Measurements from ENCODE around the gene NET1.
"Not testable (repeated sequence)": the region's sequence is repeated elsewhere in the genome, so short reads cannot be mapped to it uniquely, and the experiment has no call there.

The NET1 gene

DNA sequence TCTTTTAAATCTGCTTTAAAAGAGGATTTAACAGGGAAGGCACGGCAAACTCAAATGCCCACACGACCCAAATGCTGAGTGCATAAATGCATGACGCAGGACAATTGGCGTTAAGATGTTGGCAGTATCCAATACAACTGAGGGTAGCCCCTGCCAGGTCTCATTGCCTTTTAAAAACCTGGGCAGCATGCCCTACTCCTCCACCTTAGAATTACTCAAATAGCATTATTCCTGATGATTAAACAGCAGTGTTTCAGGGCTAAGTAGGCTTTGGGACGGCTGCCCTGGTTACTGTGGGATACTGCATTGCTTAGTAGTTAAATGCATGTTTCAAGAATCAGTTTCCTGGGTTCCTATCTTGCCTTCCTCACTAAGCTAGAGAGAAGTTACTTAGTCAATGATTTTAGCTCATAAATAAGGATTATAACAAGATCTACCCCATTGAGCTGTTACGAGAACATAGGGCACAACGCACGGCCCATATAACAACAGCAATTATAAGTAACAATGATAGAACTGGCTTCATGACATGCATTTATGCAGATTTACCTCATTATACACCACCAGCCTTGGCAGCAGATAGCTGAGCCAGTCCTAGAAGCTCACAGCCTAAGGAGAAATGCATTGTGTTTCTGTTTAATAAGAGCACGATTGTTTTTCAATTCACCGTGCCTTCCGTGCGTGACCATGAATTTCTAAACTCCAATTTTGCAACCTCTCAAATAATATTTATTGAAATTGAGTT, 15.6 kb upstream of the NET1 start:
- no peak for DNase-seq (ENCODE audit: low read depth)
- H3K4me3 ChIP-seq (ENCODE audit: control insufficient read depth, low read depth, low read length), result no peak overlapping the region

DNA sequence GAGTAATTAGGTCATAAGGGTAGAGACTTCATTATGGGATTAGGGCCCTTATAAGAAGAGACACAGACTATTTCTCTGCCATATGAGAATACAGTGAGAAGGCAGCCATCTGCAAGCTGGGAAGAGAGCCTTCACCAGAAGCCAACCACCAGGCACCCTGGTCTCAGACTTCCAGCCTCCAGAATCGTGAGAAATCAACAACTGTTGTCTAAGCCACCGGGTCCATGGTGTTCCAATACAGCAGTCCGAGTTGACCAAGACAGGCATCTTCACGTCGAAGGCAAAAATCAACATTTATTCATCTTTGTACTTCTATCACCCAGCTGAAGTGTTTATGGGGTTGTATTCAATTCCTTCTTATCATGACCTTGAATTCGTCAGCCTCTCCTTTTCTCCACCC, 13.0 kb upstream of the NET1 start:
- TF ChIP-seq, protein P1, sequence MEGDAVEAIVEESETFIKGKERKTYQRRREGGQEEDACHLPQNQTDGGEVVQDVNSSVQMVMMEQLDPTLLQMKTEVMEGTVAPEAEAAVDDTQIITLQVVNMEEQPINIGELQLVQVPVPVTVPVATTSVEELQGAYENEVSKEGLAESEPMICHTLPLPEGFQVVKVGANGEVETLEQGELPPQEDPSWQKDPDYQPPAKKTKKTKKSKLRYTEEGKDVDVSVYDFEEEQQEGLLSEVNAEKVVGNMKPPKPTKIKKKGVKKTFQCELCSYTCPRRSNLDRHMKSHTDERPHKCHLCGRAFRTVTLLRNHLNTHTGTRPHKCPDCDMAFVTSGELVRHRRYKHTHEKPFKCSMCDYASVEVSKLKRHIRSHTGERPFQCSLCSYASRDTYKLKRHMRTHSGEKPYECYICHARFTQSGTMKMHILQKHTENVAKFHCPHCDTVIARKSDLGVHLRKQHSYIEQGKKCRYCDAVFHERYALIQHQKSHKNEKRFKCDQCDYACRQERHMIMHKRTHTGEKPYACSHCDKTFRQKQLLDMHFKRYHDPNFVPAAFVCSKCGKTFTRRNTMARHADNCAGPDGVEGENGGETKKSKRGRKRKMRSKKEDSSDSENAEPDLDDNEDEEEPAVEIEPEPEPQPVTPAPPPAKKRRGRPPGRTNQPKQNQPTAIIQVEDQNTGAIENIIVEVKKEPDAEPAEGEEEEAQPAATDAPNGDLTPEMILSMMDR (IDR thresholded peaks at IDR 0.05; ENCODE audit: control insufficient read depth, insufficient read depth, low read depth, low read length, missing control alignments), result no peak
- DNase-seq (ENCODE audit: low read depth), result no peak
- no peak overlapping the region for H3K4me3 ChIP-seq (ENCODE audit: control insufficient read depth, low read depth, low read length)

More for the DNA sequence above, 15.6 kb upstream of the NET1 start:
- TF ChIP-seq, protein P1 (IDR thresholded peaks at IDR 0.05; ENCODE audit: control insufficient read depth, insufficient read depth, low read depth, low read length, missing control alignments), result no peak

DNA sequence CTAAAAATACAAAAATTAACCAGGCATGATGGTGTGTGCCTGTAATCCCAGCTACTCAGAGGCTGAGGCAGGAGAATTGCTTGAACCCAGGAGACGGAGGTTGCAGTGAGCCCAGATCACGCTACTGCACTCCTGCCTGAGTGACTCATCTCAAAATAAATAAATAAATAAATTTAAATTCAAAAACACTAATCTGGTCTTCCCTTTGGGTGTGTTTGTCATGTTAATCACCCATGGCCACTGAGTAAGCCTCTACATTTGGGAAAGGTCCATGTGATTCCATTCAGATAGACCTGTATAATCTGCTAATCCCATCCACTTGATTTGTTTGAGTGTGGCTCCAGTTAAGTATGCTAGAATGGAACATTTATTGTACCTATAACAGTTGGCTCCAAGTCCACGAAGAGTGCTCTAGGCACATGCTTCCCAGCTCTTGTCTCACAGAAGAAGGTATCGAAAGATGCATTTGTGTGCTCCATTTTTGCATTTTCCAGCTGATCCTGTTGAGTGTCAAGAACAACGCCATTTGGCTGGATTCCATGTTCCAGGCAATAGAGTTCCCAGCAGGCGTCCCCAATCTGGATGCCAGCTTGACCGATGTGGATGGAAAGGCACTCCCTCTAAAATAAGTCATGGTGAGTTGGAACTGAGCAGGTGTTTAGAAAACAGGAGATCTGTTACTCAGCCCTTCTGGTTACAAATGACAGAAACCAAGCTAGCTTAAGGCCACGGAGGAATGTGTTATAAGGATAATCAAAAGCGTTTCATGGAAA, 11.7 kb upstream of the NET1 start:
- DNase-seq (ENCODE audit: low read depth), result no peak
- TF ChIP-seq, protein P1 (IDR thresholded peaks at IDR 0.05; ENCODE audit: control insufficient read depth, insufficient read depth, low read depth, low read length, missing control alignments), result no peak
- no peak overlapping the region for H3K4me3 ChIP-seq (ENCODE audit: control insufficient read depth, low read depth, low read length)

DNA sequence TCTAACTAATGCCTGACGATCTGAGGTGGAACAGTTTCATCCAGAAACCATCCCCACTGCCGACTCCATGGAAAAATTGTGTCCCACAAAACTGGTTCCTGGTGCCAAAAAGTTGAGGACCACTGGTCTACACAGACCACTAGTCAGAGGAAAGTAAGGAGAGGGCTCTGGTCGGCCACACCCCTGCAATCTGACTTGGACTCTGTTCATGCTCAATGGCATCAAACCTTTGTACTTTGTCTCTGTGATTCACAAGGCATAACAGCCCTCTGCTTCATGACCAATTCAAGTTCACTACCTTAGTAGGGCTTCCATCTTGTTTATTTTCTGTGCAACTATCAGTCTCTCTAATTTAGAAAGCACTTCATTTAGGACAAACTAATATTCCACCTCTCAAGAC, 9.6 kb upstream of the NET1 start:
- TF ChIP-seq, protein P1 (IDR thresholded peaks at IDR 0.05; ENCODE audit: control insufficient read depth, insufficient read depth, low read depth, low read length, missing control alignments), result no peak
- DNase-seq (ENCODE audit: low read depth), result no peak

DNA sequence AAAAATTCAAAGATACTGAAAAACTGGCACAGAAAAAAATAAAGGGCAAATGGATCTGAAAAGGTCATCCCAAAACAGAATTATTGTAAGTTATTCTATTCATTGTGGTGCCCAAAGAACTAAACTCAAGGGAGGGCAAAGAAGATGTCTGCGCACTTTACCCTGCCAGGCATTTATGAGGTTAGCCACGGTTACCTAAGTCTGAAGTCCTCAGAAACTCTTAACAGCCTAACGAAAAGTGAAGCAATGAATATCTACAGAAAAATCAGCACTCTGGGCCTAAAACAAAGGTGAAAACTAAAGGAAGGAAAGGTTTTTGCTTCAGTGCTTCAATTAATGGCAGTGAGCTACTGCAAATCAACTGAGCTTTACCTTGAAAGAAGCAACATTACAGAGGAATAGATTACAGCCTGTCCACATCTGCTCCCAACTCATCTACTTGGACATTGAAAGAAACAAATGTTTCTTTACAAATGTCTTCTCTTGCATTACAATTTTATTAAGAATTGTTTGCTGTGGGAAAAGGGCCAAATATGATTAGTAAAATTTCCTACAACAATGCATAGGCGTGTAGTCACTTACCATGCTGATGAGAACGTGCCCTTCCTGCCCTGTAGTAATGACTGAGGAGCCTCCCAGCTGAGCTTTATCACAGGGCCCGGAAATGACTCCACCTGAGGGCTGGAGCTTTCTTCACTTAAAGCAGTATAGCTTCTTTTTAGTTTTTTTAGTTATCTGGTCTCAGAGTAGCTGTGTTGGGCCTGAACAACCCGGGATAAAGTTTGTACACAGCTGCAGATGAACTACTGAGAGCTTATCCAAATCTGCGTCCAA, 7.9 kb upstream of the NET1 start, which contains the start of gene TUBAL3:
TUBAL3 (minus strand) TSS at position 621 of the 834 bp plus-strand sequence; CDS start at position 585, 36 bp downstream.
- no peak within 1 kb of the TSS for H3K4me3 ChIP-seq (ENCODE audit: control insufficient read depth, low read depth, low read length)
- DNase-seq (ENCODE audit: low read depth), result no peak
- TF ChIP-seq, protein P1 (IDR thresholded peaks at IDR 0.05; ENCODE audit: control insufficient read depth, insufficient read depth, low read depth, low read length, missing control alignments), result no peak

More for the DNA sequence above, 9.6 kb upstream of the NET1 start:
- no peak overlapping the region for H3K4me3 ChIP-seq (ENCODE audit: control insufficient read depth, low read depth, low read length)

DNA sequence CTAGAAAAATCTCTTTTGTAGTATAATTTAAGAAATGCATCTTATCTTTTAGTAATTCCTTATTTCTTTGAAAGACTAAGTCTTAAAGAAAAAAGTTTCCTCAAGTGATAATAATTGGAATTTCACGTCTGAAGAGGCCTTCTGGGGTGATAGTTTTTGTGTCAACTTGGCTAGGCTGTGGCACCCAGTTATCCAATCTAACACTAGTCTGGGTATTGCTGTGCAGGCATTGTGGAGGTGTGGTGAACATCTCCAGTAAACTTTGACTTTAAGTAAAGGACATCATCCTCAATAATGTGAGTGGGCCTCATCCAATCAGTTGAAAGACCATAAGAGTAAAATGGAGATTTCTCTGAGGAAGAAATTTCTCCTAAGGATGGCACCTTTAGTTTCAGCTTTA, 5.4 kb upstream of the NET1 start:
- H3K4me3 ChIP-seq (ENCODE audit: control insufficient read depth, low read depth, low read length), result no peak overlapping the region
- DNase-seq (ENCODE audit: low read depth), result no peak
- TF ChIP-seq, protein P1 (IDR thresholded peaks at IDR 0.05; ENCODE audit: control insufficient read depth, insufficient read depth, low read depth, low read length, missing control alignments), result no peak

DNA sequence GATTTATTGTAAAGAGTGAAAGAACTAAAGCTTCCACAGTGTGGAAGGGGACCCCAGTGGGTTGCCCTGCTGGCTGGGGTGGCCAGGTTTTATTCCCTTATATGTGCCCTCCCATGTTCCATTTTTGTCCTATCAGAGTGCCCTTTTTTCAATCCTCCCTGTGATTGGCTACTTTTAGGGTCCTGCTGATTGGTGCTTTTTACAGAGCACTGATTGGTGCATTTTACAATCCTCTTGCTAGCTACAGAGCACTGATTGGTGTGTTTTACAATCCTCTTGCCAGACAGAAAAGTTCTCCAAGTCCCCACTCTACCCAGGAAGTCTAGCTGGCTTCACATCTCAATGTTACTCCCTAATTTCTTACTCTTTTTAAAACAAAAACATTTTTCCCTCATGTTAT, 1.6 kb upstream of the NET1 start:
- DNase-seq (ENCODE audit: low read depth); H3K4me3 ChIP-seq (ENCODE audit: control insufficient read depth, low read depth, low read length): not testable (repeated sequence)
